ENCODE data around the gene FBXW5.

FBXW5 gene

GRCh38 chr9:136958898-136959850 lies 14.6 kb upstream of the FBXW5 start:
- H3K36me3 Mint-ChIP-seq, result no peaks in the 10 kb centered on the region
- H3K27ac Mint-ChIP-seq, result no peak overlapping the region
- peaks cover 19% of the 10 kb centered on the region for H3K4me1 Mint-ChIP-seq (ENCODE audit: low read depth)
- H3K4me3 Mint-ChIP-seq, result no peak overlapping the region
- H3K27me3 Mint-ChIP-seq, result no peaks in the 10 kb centered on the region
- H3K9me3 Mint-ChIP-seq (ENCODE audit: low read depth), result no peaks in the 10 kb centered on the region

- Mint-ChIP-seq H3K4me1 (ENCODE audit: low read depth) (peaks cover 19% of the 10 kb centered on the region), H3K4me3 (no peak overlapping the region), H3K27me3 (no peaks in the 10 kb centered on the region)
Observed at GRCh38 chr9:136958473-136958872, 13.9 kb upstream of the FBXW5 start.

DNA sequence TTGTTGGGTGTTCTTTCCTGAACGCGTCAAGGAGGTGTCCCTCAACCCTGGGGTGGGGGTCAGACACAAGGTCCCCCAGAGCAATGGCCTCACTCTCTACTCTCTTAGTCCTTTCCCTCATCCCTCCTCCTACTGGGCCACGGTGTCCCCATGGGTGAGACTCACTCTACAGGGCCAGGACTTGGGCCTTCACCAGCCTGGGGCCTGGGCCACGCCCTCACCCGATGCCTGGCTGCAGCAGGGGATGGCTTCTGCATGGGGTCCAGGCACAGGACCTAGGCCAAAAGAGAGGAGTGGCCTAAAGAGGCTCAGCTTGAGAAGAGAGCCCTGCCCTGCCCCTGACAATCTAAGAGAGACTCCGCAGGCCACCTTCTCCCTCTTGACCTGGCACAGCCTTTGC lies 13.4 kb upstream of the FBXW5 start:
- Mint-ChIP-seq H3K9me3 (ENCODE audit: low read depth) (no peaks in the 10 kb centered on the region), H3K27me3 (no peaks in the 10 kb centered on the region), H3K4me1 (ENCODE audit: low read depth) (peaks cover 16% of the 10 kb centered on the region), H3K36me3 (no peaks in the 10 kb centered on the region), H3K27ac (no peak overlapping the region), H3K4me3 (no peak overlapping the region)

More at GRCh38 chr9:136958473-136958872, 13.9 kb upstream of the FBXW5 start:
- Mint-ChIP-seq H3K9me3 (ENCODE audit: low read depth) (no peaks in the 10 kb centered on the region), H3K36me3 (no peaks in the 10 kb centered on the region), H3K27ac (no peak overlapping the region)

DNA sequence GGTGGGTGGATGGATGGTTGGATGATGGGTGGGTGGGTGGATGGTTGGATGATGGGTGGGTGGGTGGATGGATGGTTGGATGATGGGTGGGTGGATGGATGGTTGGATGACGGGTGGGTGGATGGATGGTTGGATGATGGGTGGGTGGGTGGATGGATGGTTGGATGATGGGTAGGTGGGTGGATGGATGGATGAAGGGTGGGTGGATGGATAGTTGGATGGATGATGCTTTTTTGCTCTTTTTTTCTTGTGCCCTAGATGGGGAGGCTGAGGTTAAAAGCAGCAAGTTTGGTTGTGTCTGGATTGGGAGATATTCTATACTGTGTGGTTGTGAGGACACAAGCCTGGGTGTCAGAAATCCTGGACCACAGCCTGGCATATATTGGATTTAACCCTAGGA lies 12.9 kb upstream of the FBXW5 start:
- Mint-ChIP-seq H3K4me1 (ENCODE audit: low read depth) (peaks cover 13% of the 10 kb centered on the region), H3K9me3 (ENCODE audit: low read depth) (no peaks in the 10 kb centered on the region), H3K27ac (no peak overlapping the region), H3K36me3 (no peaks in the 10 kb centered on the region), H3K4me3 (no peak overlapping the region), H3K27me3 (no peaks in the 10 kb centered on the region)

DNA sequence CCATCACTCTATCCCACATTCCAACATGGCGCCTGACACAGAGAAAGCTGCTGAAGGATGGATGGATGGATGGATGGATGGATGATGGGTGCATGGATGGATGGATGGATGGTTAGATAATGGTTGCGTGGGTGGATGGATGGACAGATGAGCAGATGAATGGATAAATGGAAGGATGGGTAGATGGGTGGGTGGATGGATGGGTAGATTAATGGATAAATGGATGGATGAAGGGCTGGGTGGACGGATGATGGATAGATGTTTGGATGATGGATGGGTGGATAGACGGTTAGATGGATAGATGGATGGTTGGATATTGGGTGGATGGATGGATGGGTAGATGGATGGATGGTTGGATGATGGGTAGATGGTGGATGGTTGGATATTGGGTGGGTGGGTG lies 12.1 kb upstream of the FBXW5 start:
- no peak overlapping the region for H3K4me3 Mint-ChIP-seq
- no peaks in the 10 kb centered on the region for H3K9me3 Mint-ChIP-seq (ENCODE audit: low read depth)
- no peaks in the 10 kb centered on the region for H3K27me3 Mint-ChIP-seq
- peaks cover 13% of the 10 kb centered on the region for H3K4me1 Mint-ChIP-seq (ENCODE audit: low read depth)
- H3K36me3 Mint-ChIP-seq, result no peaks in the 10 kb centered on the region
- H3K27ac Mint-ChIP-seq, result no peak overlapping the region

- Mint-ChIP-seq H3K36me3 (no peaks in the 10 kb centered on the region), H3K4me1 (ENCODE audit: low read depth) (peaks cover 12% of the 10 kb centered on the region), H3K27ac (no peak overlapping the region), H3K27me3 (no peaks in the 10 kb centered on the region), H3K4me3 (no peak overlapping the region), H3K9me3 (ENCODE audit: low read depth) (no peaks in the 10 kb centered on the region)
Observed at GRCh38 chr9:136955943-136956335, 11.4 kb upstream of the FBXW5 start.

DNA sequence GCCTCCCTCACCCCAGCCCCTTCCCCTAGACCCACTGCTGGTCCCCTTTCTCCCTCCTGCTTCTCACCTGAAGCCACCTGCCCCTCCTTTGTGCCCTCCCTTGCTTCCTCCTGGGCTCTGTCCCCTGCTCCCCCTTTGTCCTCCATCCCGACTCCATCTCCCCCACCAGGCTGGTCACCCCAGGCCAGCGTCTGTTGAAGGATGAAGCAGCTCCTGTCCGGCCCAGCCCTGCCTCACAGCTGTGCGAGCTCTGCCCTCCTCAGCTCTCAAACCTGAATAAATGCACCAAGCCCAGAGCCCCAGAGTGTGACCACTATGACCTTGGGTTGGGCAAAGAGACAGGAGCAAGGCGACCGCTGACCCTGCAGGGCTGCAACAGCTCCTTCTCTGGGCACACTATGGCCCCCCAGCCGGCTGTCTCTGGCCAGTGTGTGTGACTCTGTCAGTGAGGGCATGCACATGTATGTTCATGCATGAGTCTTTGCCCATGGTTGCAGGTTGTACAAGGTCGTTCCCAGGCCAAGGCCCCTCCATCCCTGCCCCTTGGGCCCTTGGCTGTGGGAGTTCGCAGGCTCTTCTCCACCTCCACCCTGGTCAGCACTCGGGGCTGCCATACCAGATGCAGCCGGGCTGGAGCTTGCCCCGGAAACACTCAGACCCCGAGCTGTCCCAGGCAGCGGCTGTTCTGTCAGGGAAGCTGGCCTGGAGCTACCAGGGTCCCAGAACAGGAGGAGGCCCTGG lies 10.8 kb upstream of the FBXW5 start:
- H3K4me3 Mint-ChIP-seq, result no peak overlapping the region
- H3K27me3 Mint-ChIP-seq, result no peaks in the 10 kb centered on the region
- H3K36me3 Mint-ChIP-seq, result no peaks in the 10 kb centered on the region
- peaks cover 8% of the 10 kb centered on the region for H3K4me1 Mint-ChIP-seq (ENCODE audit: low read depth)
- no peaks in the 10 kb centered on the region for H3K9me3 Mint-ChIP-seq (ENCODE audit: low read depth)
- H3K27ac Mint-ChIP-seq, result no peak overlapping the region

DNA sequence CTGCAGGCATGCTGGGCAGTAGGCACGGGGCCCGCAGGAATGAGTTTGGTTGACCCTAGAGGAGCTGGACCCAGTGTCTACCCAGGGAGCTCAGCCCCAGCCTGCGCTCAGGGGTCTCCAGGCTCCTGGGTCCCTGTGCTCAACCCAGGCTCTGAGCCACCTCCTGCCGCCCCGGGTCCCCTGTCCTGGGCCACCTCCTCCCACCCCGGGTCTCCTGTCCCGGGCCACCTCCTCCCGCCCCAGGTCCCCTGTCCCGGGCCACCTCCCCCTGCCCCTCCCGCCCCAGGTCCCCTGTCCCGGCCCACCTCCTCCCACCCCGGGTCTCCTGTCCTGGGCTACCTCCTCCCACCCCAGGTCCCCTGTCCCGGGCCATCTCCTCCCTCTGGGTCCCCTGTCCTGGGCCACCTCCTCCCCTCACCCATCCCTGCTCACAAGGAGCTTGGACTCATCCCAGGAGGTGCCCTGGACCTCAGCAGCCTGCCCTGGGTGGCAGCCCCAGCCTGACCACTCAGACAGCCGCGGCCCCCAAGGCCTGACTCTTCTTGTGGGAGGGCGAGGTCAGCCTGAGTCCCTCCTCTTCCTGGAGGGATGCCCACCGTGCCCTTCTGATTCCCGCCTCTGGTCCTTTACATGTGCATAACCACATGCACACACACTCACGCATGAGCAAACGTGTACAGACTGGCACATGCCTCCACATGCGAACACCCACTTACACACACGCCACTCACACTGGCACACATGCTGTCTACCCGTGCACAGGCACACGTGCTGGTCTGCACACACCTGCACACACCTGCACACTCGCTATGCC lies 9.9 kb upstream of the FBXW5 start:
- Mint-ChIP-seq H3K27ac (no peak overlapping the region), H3K27me3 (no peaks in the 10 kb centered on the region), H3K4me3 (no peak overlapping the region), H3K36me3 (no peaks in the 10 kb centered on the region), H3K4me1 (ENCODE audit: low read depth) (peaks cover 2% of the 10 kb centered on the region), H3K9me3 (ENCODE audit: low read depth) (no peaks in the 10 kb centered on the region)

DNA sequence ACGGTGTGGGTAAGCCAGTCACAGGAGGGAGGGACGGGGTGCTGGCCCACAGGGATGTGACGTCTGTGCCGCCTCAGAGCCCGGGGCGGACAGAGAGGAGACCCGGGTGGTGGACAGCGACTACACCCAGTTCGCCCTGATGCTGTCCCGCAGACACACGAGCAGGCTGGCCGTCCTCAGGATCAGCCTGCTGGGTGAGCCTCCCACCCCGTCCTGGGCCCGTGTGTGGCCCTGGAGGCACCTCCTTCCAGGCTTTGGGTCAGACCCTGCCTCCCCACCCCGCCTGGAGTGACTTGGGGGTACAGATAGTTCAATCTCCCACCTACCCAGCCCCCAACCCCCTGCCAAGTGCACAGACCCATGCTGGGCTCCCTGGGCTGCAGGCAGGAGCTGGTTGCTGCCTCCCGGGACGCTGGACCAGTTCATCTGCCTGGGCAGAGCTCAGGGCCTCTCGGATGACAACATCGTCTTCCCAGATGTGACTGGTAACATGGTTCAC lies 9.3 kb upstream of the FBXW5 start:
- Mint-ChIP-seq H3K27ac (no peak overlapping the region), H3K4me3 (no peak overlapping the region), H3K4me1 (ENCODE audit: low read depth) (no peaks in the 10 kb centered on the region), H3K27me3 (no peaks in the 10 kb centered on the region), H3K36me3 (no peaks in the 10 kb centered on the region), H3K9me3 (ENCODE audit: low read depth) (no peaks in the 10 kb centered on the region)

DNA sequence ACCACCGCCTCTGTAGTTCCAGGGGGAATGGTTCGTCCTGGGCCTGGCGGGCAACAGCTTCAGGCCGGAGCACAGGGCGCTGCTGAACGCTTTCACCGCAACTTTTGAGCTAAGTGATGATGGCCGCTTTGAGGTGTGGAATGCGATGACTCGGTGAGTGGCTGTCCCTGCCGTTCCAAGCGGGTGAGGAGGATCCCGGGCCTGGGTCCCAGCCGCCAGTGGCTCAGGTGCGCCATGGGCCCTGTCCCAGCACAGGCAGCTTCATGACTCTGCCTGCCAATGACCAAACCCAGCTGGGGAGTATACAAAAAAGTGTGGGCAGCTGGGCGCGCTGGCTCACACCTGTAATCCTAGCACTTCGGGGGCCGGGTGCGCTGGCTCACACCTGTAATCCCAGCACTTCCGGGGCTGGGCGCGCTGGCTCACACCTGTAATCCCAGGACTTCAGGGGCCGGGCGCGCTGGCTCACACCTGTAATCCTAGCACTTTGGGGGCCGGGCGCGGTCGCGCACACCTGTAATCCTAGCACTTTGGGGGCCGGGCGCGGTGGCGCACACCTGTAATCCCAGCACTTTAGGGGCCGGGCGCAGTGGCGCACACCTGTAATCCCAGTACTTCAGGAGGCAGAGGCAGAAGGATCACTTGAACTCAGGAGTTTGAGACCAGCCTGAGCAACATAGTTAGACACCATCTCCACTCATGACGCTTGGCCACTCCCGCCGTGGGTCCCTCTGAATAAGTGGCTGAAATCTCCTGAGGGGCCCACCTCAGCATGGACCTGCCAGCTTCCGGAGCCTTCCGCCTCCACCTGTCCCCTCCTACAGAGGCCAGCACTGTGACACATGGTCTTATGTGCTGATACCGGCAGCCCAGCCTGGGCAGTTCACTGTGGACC lies 8.6 kb upstream of the FBXW5 start:
- Mint-ChIP-seq H3K9me3 (ENCODE audit: low read depth) (no peaks in the 10 kb centered on the region), H3K4me3 (no peak overlapping the region), H3K27me3 (no peaks in the 10 kb centered on the region)

GRCh38 chr9:136952321-136952850 lies 7.8 kb upstream of the FBXW5 start:
- Mint-ChIP-seq H3K36me3 (no peaks in the 10 kb centered on the region), H3K27ac (no peak overlapping the region), H3K4me3 (no peak overlapping the region), H3K9me3 (ENCODE audit: low read depth) (no peaks in the 10 kb centered on the region), H3K4me1 (ENCODE audit: low read depth) (peaks cover 2% of the 10 kb centered on the region), H3K27me3 (no peaks in the 10 kb centered on the region)

More for the DNA sequence above, 8.6 kb upstream of the FBXW5 start:
- H3K36me3 Mint-ChIP-seq, result no peaks in the 10 kb centered on the region
- peaks cover under 1% of the 10 kb centered on the region for H3K4me1 Mint-ChIP-seq (ENCODE audit: low read depth)
- no peak overlapping the region for H3K27ac Mint-ChIP-seq

GRCh38 chr9:136951541-136952320 lies 7.2 kb upstream of the FBXW5 start, which contains the start of gene LCN12:
Gene LCN12 (plus strand): TSS chr9:136952273. CDS start chr9:136952328, 55 bp downstream.
- H3K4me1 Mint-ChIP-seq (ENCODE audit: low read depth), result peaks cover 2% of the 10 kb centered on the region
- no peaks in the 10 kb centered on the region for H3K36me3 Mint-ChIP-seq
- no peaks in the 10 kb centered on the region for H3K9me3 Mint-ChIP-seq (ENCODE audit: low read depth)
- H3K27me3 Mint-ChIP-seq, result no peaks in the 10 kb centered on the region
- H3K27ac Mint-ChIP-seq, result no peak within 1 kb of the TSS
- H3K4me3 Mint-ChIP-seq, result peak within 1 kb of the TSS; percentile 23

DNA sequence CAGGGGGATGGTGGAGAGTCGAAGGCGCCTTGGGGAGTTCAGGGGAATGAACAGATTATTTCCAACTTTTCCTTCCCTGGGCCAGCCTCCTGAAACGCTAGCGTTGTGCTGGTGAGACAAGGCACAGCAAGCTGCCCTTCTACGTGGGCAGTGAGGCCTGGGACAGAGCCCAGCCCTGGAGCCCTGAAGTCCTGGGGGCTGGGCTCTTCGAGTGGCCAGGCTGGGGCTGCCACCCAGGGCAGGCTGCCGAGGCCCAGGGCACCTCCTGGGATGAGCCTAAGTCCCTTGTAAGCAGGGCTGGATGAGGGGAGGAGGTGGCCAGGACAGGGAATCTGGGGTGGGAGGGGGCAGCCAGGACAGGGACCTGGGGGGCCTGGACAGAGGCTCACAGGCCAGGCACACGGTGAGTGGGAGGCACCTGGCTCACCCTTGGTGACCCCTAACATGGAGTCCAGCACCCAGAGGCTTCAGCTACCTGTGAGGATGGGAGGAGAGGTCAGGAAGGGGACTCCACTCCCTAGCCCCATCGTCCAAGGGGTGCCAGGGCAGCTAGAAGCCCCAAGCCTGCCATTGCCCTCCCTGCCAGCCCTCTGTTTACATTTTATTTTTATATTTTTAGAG lies 6.2 kb upstream of the FBXW5 start:
- H3K9me3 Mint-ChIP-seq (ENCODE audit: low read depth), result no peaks in the 10 kb centered on the region
- H3K36me3 Mint-ChIP-seq, result no peaks in the 10 kb centered on the region

More for the DNA sequence above, 6.2 kb upstream of the FBXW5 start:
- Mint-ChIP-seq H3K4me1 (ENCODE audit: low read depth) (peaks cover 2% of the 10 kb centered on the region), H3K27ac (peak overlapping the region; percentile 64), H3K27me3 (no peaks in the 10 kb centered on the region), H3K4me3 (peak overlapping the region; percentile 73)
